Thyroid gland (tissue), 4 donors: Measurements from ENCODE around the gene SSUH2.

ENCODE experiments used
- POLR2A ChIP-seq, 2 donors: fragments of 450-650 bp; IDR thresholded peaks; one replicate each; pipeline ENCODE4 v1.6.1; 2017; ENCODE audit warnings: antibody characterized with exemption in 2 of 2, mild to moderate bottlenecking in 2 of 2, moderate library complexity in 1 of 2
- TF ChIP-seq, protein P1 (sequence below), 6 experiments: fragments of 200-600 bp in 3 of 6; fragments of 450-650 bp in 3 of 6; sonication (generic) in 3 of 6; IDR thresholded peaks; one replicate each; pipeline ENCODE4 v1.5.1; 2016 to 2019; ENCODE audit warnings: antibody characterized with exemption in 6 of 6, mild to moderate bottlenecking in 2 of 6, inconsistent platforms in 1 of 6, moderate library complexity in 1 of 6

DNA sequence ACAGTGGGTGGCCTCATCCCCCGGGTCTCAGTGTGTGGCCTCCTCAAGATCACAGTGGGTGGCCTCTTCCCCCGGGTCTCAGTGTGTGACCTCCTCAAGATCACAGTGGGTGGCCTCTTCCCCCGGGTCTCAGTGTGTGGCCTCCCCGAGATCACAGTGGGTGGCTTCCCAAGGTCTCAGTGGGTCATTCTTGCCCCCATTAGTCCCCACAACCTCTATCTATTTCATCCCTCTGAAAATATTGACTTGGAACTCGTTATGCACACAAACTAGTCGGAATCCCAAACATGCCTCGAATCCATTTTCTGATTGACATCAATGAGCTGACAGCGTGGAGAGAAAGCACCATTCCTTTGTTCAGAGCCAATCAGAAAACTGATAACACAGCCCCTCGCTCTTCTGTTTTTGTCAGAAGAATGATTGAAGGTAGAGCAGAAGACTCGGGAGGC is 10.8 kb upstream of the SSUH2 start:
- TF ChIP-seq, protein P1, sequence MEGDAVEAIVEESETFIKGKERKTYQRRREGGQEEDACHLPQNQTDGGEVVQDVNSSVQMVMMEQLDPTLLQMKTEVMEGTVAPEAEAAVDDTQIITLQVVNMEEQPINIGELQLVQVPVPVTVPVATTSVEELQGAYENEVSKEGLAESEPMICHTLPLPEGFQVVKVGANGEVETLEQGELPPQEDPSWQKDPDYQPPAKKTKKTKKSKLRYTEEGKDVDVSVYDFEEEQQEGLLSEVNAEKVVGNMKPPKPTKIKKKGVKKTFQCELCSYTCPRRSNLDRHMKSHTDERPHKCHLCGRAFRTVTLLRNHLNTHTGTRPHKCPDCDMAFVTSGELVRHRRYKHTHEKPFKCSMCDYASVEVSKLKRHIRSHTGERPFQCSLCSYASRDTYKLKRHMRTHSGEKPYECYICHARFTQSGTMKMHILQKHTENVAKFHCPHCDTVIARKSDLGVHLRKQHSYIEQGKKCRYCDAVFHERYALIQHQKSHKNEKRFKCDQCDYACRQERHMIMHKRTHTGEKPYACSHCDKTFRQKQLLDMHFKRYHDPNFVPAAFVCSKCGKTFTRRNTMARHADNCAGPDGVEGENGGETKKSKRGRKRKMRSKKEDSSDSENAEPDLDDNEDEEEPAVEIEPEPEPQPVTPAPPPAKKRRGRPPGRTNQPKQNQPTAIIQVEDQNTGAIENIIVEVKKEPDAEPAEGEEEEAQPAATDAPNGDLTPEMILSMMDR (IDR thresholded peaks at IDR 0.05) = no peak
- TF ChIP-seq POLR2A (IDR thresholded peaks at IDR 0.05) = no peak
